ENCODE results near the gene LRBA.
"Not testable (repeated sequence)": the region's sequence is repeated elsewhere in the genome, so short reads cannot be mapped to it uniquely, and the experiment has no call there.

LRBA gene

GRCh38 chr4:150533673-150534072, 481.4 kb downstream of the LRBA start:
- no peaks in the 10 kb centered on the region for H3K27me3 ChIP-seq (ENCODE audit: control insufficient read depth in 2 of 2, insufficient read depth in 2 of 2, low read length in 2 of 2)
- H3K4me3 ChIP-seq (ENCODE audit: low read length in 2 of 2), result no peak overlapping the region
- H3K27ac ChIP-seq (ENCODE audit: low read depth in 2 of 2, low read length in 2 of 2), result no peak overlapping the region
- no peaks in the 10 kb centered on the region for H3K36me3 ChIP-seq (ENCODE audit: control insufficient read depth in 2 of 2, insufficient read depth in 2 of 2, low read length in 2 of 2)
- H3K9me3 ChIP-seq (ENCODE audit: control insufficient read depth in 2 of 2, low read length in 2 of 2), result no peaks in the 10 kb centered on the region
- no peak overlapping the region for H3K9ac ChIP-seq (ENCODE audit: low read depth in 1 of 2, low read length in 2 of 2)
- no peaks in the 10 kb centered on the region for H3K4me1 ChIP-seq (ENCODE audit: control insufficient read depth in 2 of 2, insufficient read depth in 2 of 2, low read length in 2 of 2)

- no peaks in the 10 kb centered on the region for H3K27me3 ChIP-seq (ENCODE audit: control insufficient read depth in 2 of 2, insufficient read depth in 2 of 2, low read length in 2 of 2)
- no peaks in the 10 kb centered on the region for H3K4me1 ChIP-seq (ENCODE audit: control insufficient read depth in 2 of 2, insufficient read depth in 2 of 2, low read length in 2 of 2)
- H3K4me3 ChIP-seq (ENCODE audit: low read length in 2 of 2), result no peak overlapping the region
- no peaks in the 10 kb centered on the region for H3K36me3 ChIP-seq (ENCODE audit: control insufficient read depth in 2 of 2, insufficient read depth in 2 of 2, low read length in 2 of 2)
- H3K27ac ChIP-seq (ENCODE audit: low read depth in 2 of 2, low read length in 2 of 2), result no peak overlapping the region
- no peaks in the 10 kb centered on the region for H3K9me3 ChIP-seq (ENCODE audit: control insufficient read depth in 2 of 2, low read length in 2 of 2)
- H3K9ac ChIP-seq (ENCODE audit: low read depth in 1 of 2, low read length in 2 of 2), result no peak overlapping the region
Measured at GRCh38 chr4:150525321-150525868, 489.7 kb downstream of the LRBA start.

DNA sequence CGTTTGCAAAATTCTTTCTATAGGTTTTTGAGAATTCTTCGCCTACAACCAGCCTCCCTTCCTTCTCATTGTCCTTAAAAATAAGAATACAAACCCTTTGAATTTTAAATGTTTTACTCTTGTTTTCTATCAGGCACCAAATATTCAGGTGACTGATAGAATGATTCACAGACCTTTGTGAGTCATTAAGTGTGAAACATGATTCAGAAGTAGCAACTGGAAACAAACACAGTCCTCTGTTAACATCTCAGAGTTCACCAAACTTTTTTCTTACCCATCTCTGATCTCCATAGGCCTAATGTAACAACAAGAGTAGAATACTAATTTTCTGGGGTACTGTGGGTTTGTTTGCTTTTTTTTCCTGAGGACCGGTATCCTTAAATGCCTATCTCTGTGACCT, 496.5 kb downstream of the LRBA start:
- no peaks in the 10 kb centered on the region for H3K9me3 ChIP-seq (ENCODE audit: control insufficient read depth in 2 of 2, low read length in 2 of 2)
- H3K9ac ChIP-seq (ENCODE audit: low read depth in 1 of 2, low read length in 2 of 2), result no peak overlapping the region
- no peaks in the 10 kb centered on the region for H3K4me1 ChIP-seq (ENCODE audit: control insufficient read depth in 2 of 2, insufficient read depth in 2 of 2, low read length in 2 of 2)
- H3K4me3 ChIP-seq (ENCODE audit: low read length in 2 of 2), result no peak overlapping the region
- no peaks in the 10 kb centered on the region for H3K27me3 ChIP-seq (ENCODE audit: control insufficient read depth in 2 of 2, insufficient read depth in 2 of 2, low read length in 2 of 2)
- H3K36me3 ChIP-seq (ENCODE audit: control insufficient read depth in 2 of 2, insufficient read depth in 2 of 2, low read length in 2 of 2), result no peaks in the 10 kb centered on the region
- no peak overlapping the region for H3K27ac ChIP-seq (ENCODE audit: low read depth in 2 of 2, low read length in 2 of 2)

DNA sequence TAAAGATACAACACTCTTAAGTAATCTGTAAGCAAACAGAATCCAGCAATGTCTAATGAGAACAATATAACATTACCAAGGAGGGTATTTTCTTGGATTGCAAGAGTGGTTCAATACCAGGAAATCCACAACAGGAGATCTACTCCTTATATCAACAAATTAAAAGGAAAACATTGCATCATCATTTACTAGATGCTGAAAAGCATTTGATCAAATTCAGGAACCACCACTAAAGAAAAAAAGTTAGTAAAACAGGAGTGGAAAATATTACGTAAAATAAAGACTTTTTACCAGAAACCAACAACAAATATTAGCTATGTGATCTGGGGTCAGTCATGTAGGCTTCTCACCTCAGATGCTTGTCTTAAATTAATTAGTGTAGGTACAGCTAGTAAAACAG, 499.9 kb downstream of the LRBA start:
- Histone ChIP-seq H3K4me1 (ENCODE audit: control insufficient read depth in 2 of 2, insufficient read depth in 2 of 2, low read length in 2 of 2) (no peaks in the 10 kb centered on the region), H3K27me3 (ENCODE audit: control insufficient read depth in 2 of 2, insufficient read depth in 2 of 2, low read length in 2 of 2) (no peaks in the 10 kb centered on the region), H3K36me3 (ENCODE audit: control insufficient read depth in 2 of 2, insufficient read depth in 2 of 2, low read length in 2 of 2) (no peaks in the 10 kb centered on the region), H3K9me3 (ENCODE audit: control insufficient read depth in 2 of 2, low read length in 2 of 2) (no peaks in the 10 kb centered on the region), H3K4me3 (ENCODE audit: low read length in 2 of 2) (no peak overlapping the region), H3K9ac (ENCODE audit: low read depth in 1 of 2, low read length in 2 of 2) (no peak overlapping the region), H3K27ac (ENCODE audit: low read depth in 2 of 2, low read length in 2 of 2) (no peak overlapping the region)

GRCh38 chr4:150514709-150515108, 500.4 kb downstream of the LRBA start:
- no peaks in the 10 kb centered on the region for H3K27me3 ChIP-seq (ENCODE audit: control insufficient read depth in 2 of 2, insufficient read depth in 2 of 2, low read length in 2 of 2)
- no peak overlapping the region for H3K27ac ChIP-seq (ENCODE audit: low read depth in 2 of 2, low read length in 2 of 2)
- no peaks in the 10 kb centered on the region for H3K36me3 ChIP-seq (ENCODE audit: control insufficient read depth in 2 of 2, insufficient read depth in 2 of 2, low read length in 2 of 2)
- no peaks in the 10 kb centered on the region for H3K9me3 ChIP-seq (ENCODE audit: control insufficient read depth in 2 of 2, low read length in 2 of 2)
- H3K4me1 ChIP-seq (ENCODE audit: control insufficient read depth in 2 of 2, insufficient read depth in 2 of 2, low read length in 2 of 2), result no peaks in the 10 kb centered on the region
- no peak overlapping the region for H3K4me3 ChIP-seq (ENCODE audit: low read length in 2 of 2)
- H3K9ac ChIP-seq (ENCODE audit: low read depth in 1 of 2, low read length in 2 of 2), result no peak overlapping the region

DNA sequence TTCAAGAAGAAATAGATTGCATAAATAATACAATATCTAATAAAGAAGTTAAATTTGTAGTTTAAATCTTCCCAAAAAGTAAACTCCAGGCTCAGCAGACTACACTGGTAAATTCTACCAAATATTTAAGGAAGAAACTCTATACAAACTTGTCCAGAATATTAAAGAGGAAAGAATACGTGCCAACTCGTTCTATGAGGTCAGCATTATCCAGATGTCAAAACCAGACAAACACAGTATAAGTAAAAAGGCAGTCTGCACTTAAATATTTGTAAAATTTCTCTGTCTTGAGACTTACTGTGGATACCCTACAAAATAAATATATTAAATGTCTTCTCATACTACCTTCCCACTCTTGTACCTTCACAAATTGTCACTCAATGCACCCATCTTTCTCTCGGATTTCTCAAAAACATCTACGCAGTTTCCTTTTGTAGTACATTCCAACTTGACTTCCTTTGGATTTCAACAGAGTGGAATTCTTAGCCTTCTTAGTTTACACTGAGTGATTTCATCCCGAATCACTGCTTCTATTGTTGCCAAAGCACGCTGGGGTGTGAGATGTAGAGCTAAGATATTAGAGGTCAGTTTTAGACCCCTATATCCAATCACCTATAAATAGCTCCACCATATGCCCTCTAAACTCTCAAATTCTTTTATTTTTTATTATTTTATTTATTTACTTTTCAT, 504.8 kb downstream of the LRBA start:
- Histone ChIP-seq H3K36me3 (ENCODE audit: control insufficient read depth in 2 of 2, insufficient read depth in 2 of 2, low read length in 2 of 2) (no peaks in the 10 kb centered on the region), H3K4me1 (ENCODE audit: control insufficient read depth in 2 of 2, insufficient read depth in 2 of 2, low read length in 2 of 2) (no peaks in the 10 kb centered on the region), H3K9ac (ENCODE audit: low read depth in 1 of 2, low read length in 2 of 2) (no peak overlapping the region), H3K27me3 (ENCODE audit: control insufficient read depth in 2 of 2, insufficient read depth in 2 of 2, low read length in 2 of 2) (no peaks in the 10 kb centered on the region), H3K9me3 (ENCODE audit: control insufficient read depth in 2 of 2, low read length in 2 of 2) (no peaks in the 10 kb centered on the region), H3K4me3 (ENCODE audit: low read length in 2 of 2) (peak overlapping the region in 1 of 2 donors; percentile 27), H3K27ac (ENCODE audit: low read depth in 2 of 2, low read length in 2 of 2) (peak overlapping the region in 1 of 2 donors; percentile 29)

DNA sequence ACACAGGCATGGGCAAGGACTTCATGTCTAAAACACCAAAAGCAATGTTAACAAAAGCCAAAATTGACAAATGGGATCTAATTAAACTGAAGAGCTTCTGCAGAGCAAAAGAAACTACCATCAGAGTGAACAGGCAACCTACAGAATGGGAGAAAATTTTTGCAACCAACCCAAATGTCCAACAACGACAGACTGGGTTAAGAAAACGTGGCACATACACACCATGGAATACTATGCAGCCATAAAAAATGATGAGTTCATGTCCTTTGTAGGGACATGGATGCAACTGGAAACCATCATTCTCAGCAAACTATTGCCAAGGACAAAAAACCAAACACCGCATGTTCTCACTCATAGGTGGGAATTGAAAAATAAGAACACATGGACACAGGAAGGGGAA, 507.4 kb downstream of the LRBA start:
- not testable (repeated sequence) for H3K27ac ChIP-seq (ENCODE audit: low read depth in 2 of 2, low read length in 2 of 2); H3K9ac ChIP-seq (ENCODE audit: low read depth in 1 of 2, low read length in 2 of 2); H3K4me1 ChIP-seq (ENCODE audit: control insufficient read depth in 2 of 2, insufficient read depth in 2 of 2, low read length in 2 of 2); H3K9me3 ChIP-seq (ENCODE audit: control insufficient read depth in 2 of 2, low read length in 2 of 2); H3K36me3 ChIP-seq (ENCODE audit: control insufficient read depth in 2 of 2, insufficient read depth in 2 of 2, low read length in 2 of 2); H3K4me3 ChIP-seq (ENCODE audit: low read length in 2 of 2); H3K27me3 ChIP-seq (ENCODE audit: control insufficient read depth in 2 of 2, insufficient read depth in 2 of 2, low read length in 2 of 2)

DNA sequence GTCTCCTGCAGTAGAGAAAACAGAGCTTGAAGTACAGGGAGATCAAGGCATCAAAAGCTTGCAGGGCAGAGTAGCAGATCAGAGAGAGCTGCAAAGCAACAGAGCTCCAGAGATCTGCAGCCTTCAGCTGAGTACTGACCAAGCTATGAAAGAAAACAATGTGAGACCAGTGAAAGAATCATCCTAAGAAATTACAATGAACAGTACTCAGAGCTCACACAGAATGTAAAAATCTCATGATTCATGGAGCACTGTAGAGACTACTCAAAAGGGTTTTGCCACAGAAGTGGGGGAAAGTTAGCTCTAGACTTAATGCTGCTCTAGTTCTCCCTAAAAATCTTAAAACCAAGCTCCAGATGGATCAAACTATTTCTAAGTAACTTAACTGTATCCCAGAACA, 513.1 kb downstream of the LRBA start:
- Histone ChIP-seq H3K4me3 (ENCODE audit: low read length in 2 of 2) (no peak overlapping the region), H3K4me1 (ENCODE audit: control insufficient read depth in 2 of 2, insufficient read depth in 2 of 2, low read length in 2 of 2) (no peaks in the 10 kb centered on the region), H3K27me3 (ENCODE audit: control insufficient read depth in 2 of 2, insufficient read depth in 2 of 2, low read length in 2 of 2) (no peaks in the 10 kb centered on the region), H3K9me3 (ENCODE audit: control insufficient read depth in 2 of 2, low read length in 2 of 2) (no peaks in the 10 kb centered on the region), H3K27ac (ENCODE audit: low read depth in 2 of 2, low read length in 2 of 2) (no peak overlapping the region), H3K36me3 (ENCODE audit: control insufficient read depth in 2 of 2, insufficient read depth in 2 of 2, low read length in 2 of 2) (no peaks in the 10 kb centered on the region), H3K9ac (ENCODE audit: low read depth in 1 of 2, low read length in 2 of 2) (no peak overlapping the region)

DNA sequence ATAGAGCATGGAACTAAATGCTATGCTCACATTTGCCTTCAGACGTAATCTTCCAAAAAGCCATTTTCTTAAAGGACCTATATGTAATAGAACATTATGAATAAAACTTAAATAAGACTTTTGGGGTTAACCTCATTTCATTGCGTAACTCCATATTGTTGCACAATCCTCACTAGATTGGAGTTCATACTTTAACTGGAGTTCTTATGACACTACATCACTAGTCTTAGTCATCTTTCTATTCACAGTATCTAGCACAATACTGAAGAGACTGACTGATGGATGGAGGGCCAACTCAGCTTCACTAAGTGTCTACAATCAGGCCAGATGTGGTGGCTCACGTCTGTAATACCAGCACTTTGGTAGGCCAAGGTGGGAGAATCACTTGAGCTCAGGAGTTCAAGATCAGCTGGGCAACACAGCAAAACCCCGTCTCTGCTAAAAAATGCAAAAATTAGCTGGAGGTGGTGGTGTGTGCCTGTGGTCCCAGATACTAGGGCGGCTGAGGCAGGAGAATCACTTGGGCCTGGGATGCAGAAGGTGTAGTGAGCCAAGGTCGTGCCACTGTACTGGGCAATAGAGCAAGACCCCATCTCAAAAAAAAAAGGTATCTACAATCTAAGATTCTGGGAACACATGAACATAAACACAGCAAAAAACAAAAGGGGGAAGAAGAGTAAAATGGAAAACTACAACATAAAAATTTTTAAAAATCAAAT, 513.9 kb downstream of the LRBA start:
- no peaks in the 10 kb centered on the region for H3K36me3 ChIP-seq (ENCODE audit: control insufficient read depth in 2 of 2, insufficient read depth in 2 of 2, low read length in 2 of 2)
- no peaks in the 10 kb centered on the region for H3K4me1 ChIP-seq (ENCODE audit: control insufficient read depth in 2 of 2, insufficient read depth in 2 of 2, low read length in 2 of 2)
- H3K9me3 ChIP-seq (ENCODE audit: control insufficient read depth in 2 of 2, low read length in 2 of 2), result no peaks in the 10 kb centered on the region
- H3K27ac ChIP-seq (ENCODE audit: low read depth in 2 of 2, low read length in 2 of 2), result no peak overlapping the region
- H3K27me3 ChIP-seq (ENCODE audit: control insufficient read depth in 2 of 2, insufficient read depth in 2 of 2, low read length in 2 of 2), result no peaks in the 10 kb centered on the region
- no peak overlapping the region for H3K4me3 ChIP-seq (ENCODE audit: low read length in 2 of 2)
- H3K9ac ChIP-seq (ENCODE audit: low read depth in 1 of 2, low read length in 2 of 2), result no peak overlapping the region

GRCh38 chr4:150497612-150498011, 517.5 kb downstream of the LRBA start:
- Histone ChIP-seq H3K27me3 (ENCODE audit: control insufficient read depth in 2 of 2, insufficient read depth in 2 of 2, low read length in 2 of 2) (no peaks in the 10 kb centered on the region), H3K9me3 (ENCODE audit: control insufficient read depth in 2 of 2, low read length in 2 of 2) (no peaks in the 10 kb centered on the region), H3K4me3 (ENCODE audit: low read length in 2 of 2) (no peak overlapping the region), H3K27ac (ENCODE audit: low read depth in 2 of 2, low read length in 2 of 2) (no peak overlapping the region), H3K4me1 (ENCODE audit: control insufficient read depth in 2 of 2, insufficient read depth in 2 of 2, low read length in 2 of 2) (no peaks in the 10 kb centered on the region), H3K9ac (ENCODE audit: low read depth in 1 of 2, low read length in 2 of 2) (no peak overlapping the region), H3K36me3 (ENCODE audit: control insufficient read depth in 2 of 2, insufficient read depth in 2 of 2, low read length in 2 of 2) (no peaks in the 10 kb centered on the region)
